Measurements from ENCODE around the gene SPOCK1. TPM values are rescaled to one million over a fixed set of nuclear protein-coding genes. Genes with fewer than 3 reads are reported as not detected.

SPOCK1 gene
- polyA plus RNA-seq, 2 donors = 0.86 to 0.88 TPM

- peaks cover 0 to 4% of the 10 kb centered on the region in 2 donors for H3K27me3 ChIP-seq (ENCODE audit: control insufficient read depth in 1 of 2, insufficient read depth in 2 of 2, low read length in 2 of 2)
- H3K27ac ChIP-seq (ENCODE audit: low read depth in 2 of 2, low read length in 1 of 2) = no peak overlapping the region
- WGBS, 2 donors = 52 to 60% methylated on average over 2 of the region's 2 CpGs
- H3K9me3 ChIP-seq (ENCODE audit: control insufficient read depth in 2 of 2, insufficient read depth in 1 of 2, low read depth in 1 of 2, low read length in 1 of 2) = no peaks in the 10 kb centered on the region
- peaks cover 0 to 3% of the 10 kb centered on the region in 2 donors for H3K4me1 ChIP-seq (ENCODE audit: control insufficient read depth in 2 of 2, insufficient read depth in 2 of 2, low read length in 1 of 2)
- no peak overlapping the region for H3K4me3 ChIP-seq (ENCODE audit: low read depth in 1 of 2, low read length in 2 of 2)
- H3K36me3 ChIP-seq (ENCODE audit: control insufficient read depth in 2 of 2, insufficient read depth in 2 of 2, low read length in 1 of 2) = no peaks in the 10 kb centered on the region
These were observed 397.6 kb downstream of the SPOCK1 start for GRCh38 chr5:137101544-137101943.

- Histone ChIP-seq H3K4me1 (ENCODE audit: control insufficient read depth in 2 of 2, insufficient read depth in 2 of 2, low read length in 1 of 2) (peaks cover 0 to 3% of the 10 kb centered on the region in 2 donors), H3K36me3 (ENCODE audit: control insufficient read depth in 2 of 2, insufficient read depth in 2 of 2, low read length in 1 of 2) (no peaks in the 10 kb centered on the region), H3K27me3 (ENCODE audit: control insufficient read depth in 1 of 2, insufficient read depth in 2 of 2, low read length in 2 of 2) (peaks cover 0 to 4% of the 10 kb centered on the region in 2 donors), H3K27ac (ENCODE audit: low read depth in 2 of 2, low read length in 1 of 2) (no peak overlapping the region), H3K4me3 (ENCODE audit: low read depth in 1 of 2, low read length in 2 of 2) (no peak overlapping the region), H3K9me3 (ENCODE audit: control insufficient read depth in 2 of 2, insufficient read depth in 1 of 2, low read depth in 1 of 2, low read length in 1 of 2) (no peaks in the 10 kb centered on the region)
- WGBS, 2 donors = 78 to 85% methylated on average over 3 of the region's 3 CpGs
These were observed 399.5 kb downstream of the SPOCK1 start for GRCh38 chr5:137099651-137100050.

GRCh38 chr5:137098663-137099062 lies 400.5 kb downstream of the SPOCK1 start:
- no peaks in the 10 kb centered on the region for H3K9me3 ChIP-seq (ENCODE audit: control insufficient read depth in 2 of 2, insufficient read depth in 1 of 2, low read depth in 1 of 2, low read length in 1 of 2)
- H3K4me3 ChIP-seq (ENCODE audit: low read depth in 1 of 2, low read length in 2 of 2) = no peak overlapping the region
- no peak overlapping the region for H3K27ac ChIP-seq (ENCODE audit: low read depth in 2 of 2, low read length in 1 of 2)
- H3K36me3 ChIP-seq (ENCODE audit: control insufficient read depth in 2 of 2, insufficient read depth in 2 of 2, low read length in 1 of 2) = no peaks in the 10 kb centered on the region
- peaks cover 0 to 4% of the 10 kb centered on the region in 2 donors for H3K27me3 ChIP-seq (ENCODE audit: control insufficient read depth in 1 of 2, insufficient read depth in 2 of 2, low read length in 2 of 2)
- 80 to 86% methylated on average over 4 of the region's 4 CpGs for WGBS, 2 donors
- peaks cover 0 to 3% of the 10 kb centered on the region in 2 donors for H3K4me1 ChIP-seq (ENCODE audit: control insufficient read depth in 2 of 2, insufficient read depth in 2 of 2, low read length in 1 of 2)

GRCh38 chr5:137098238-137098637 lies 400.9 kb downstream of the SPOCK1 start:
- Histone ChIP-seq H3K9me3 (ENCODE audit: control insufficient read depth in 2 of 2, insufficient read depth in 1 of 2, low read depth in 1 of 2, low read length in 1 of 2) (peaks cover 0 to 2% of the 10 kb centered on the region in 2 donors), H3K4me3 (ENCODE audit: low read depth in 1 of 2, low read length in 2 of 2) (no peak overlapping the region), H3K27ac (ENCODE audit: low read depth in 2 of 2, low read length in 1 of 2) (no peak overlapping the region), H3K4me1 (ENCODE audit: control insufficient read depth in 2 of 2, insufficient read depth in 2 of 2, low read length in 1 of 2) (peaks cover 0 to 3% of the 10 kb centered on the region in 2 donors), H3K27me3 (ENCODE audit: control insufficient read depth in 1 of 2, insufficient read depth in 2 of 2, low read length in 2 of 2) (peaks cover 0 to 4% of the 10 kb centered on the region in 2 donors), H3K36me3 (ENCODE audit: control insufficient read depth in 2 of 2, insufficient read depth in 2 of 2, low read length in 1 of 2) (no peaks in the 10 kb centered on the region)
- 56 to 64% methylated on average over 1 of the region's 1 CpG for WGBS, 2 donors

- Histone ChIP-seq H3K4me1 (ENCODE audit: control insufficient read depth in 2 of 2, insufficient read depth in 2 of 2, low read length in 1 of 2) (peaks cover 0 to 3% of the 10 kb centered on the region in 2 donors), H3K27ac (ENCODE audit: low read depth in 2 of 2, low read length in 1 of 2) (no peak overlapping the region), H3K9me3 (ENCODE audit: control insufficient read depth in 2 of 2, insufficient read depth in 1 of 2, low read depth in 1 of 2, low read length in 1 of 2) (peaks cover 0 to 2% of the 10 kb centered on the region in 2 donors), H3K27me3 (ENCODE audit: control insufficient read depth in 1 of 2, insufficient read depth in 2 of 2, low read length in 2 of 2) (peaks cover 0 to 4% of the 10 kb centered on the region in 2 donors), H3K4me3 (ENCODE audit: low read depth in 1 of 2, low read length in 2 of 2) (no peak overlapping the region), H3K36me3 (ENCODE audit: control insufficient read depth in 2 of 2, insufficient read depth in 2 of 2, low read length in 1 of 2) (no peaks in the 10 kb centered on the region)
- WGBS, 2 donors = 76 to 94% methylated on average over 3 of the region's 3 CpGs
These were observed 401.9 kb downstream of the SPOCK1 start for GRCh38 chr5:137097203-137097602.

GRCh38 chr5:137096149-137097103 lies 402.7 kb downstream of the SPOCK1 start:
- no peak overlapping the region for H3K4me3 ChIP-seq (ENCODE audit: low read depth in 1 of 2, low read length in 2 of 2)
- H3K36me3 ChIP-seq (ENCODE audit: control insufficient read depth in 2 of 2, insufficient read depth in 2 of 2, low read length in 1 of 2) = no peaks in the 10 kb centered on the region
- no peak overlapping the region for H3K27ac ChIP-seq (ENCODE audit: low read depth in 2 of 2, low read length in 1 of 2)
- WGBS, 2 donors = 75 to 88% methylated on average over 6 of the region's 6 CpGs
- H3K4me1 ChIP-seq (ENCODE audit: control insufficient read depth in 2 of 2, insufficient read depth in 2 of 2, low read length in 1 of 2) = peaks cover 0 to 3% of the 10 kb centered on the region in 2 donors
- peaks cover 0 to 4% of the 10 kb centered on the region in 2 donors for H3K27me3 ChIP-seq (ENCODE audit: control insufficient read depth in 1 of 2, insufficient read depth in 2 of 2, low read length in 2 of 2)
- peaks cover 0 to 2% of the 10 kb centered on the region in 2 donors for H3K9me3 ChIP-seq (ENCODE audit: control insufficient read depth in 2 of 2, insufficient read depth in 1 of 2, low read depth in 1 of 2, low read length in 1 of 2)

GRCh38 chr5:137095597-137095996 lies 403.5 kb downstream of the SPOCK1 start:
- H3K9me3 ChIP-seq (ENCODE audit: control insufficient read depth in 2 of 2, insufficient read depth in 1 of 2, low read depth in 1 of 2, low read length in 1 of 2) = peaks cover 0 to 2% of the 10 kb centered on the region in 2 donors
- no peak overlapping the region for H3K27ac ChIP-seq (ENCODE audit: low read depth in 2 of 2, low read length in 1 of 2)
- no peaks in the 10 kb centered on the region for H3K36me3 ChIP-seq (ENCODE audit: control insufficient read depth in 2 of 2, insufficient read depth in 2 of 2, low read length in 1 of 2)

GRCh38 chr5:137092831-137093230 lies 406.3 kb downstream of the SPOCK1 start:
- no peaks in the 10 kb centered on the region for H3K36me3 ChIP-seq (ENCODE audit: control insufficient read depth in 2 of 2, insufficient read depth in 2 of 2, low read length in 1 of 2)
- H3K9me3 ChIP-seq (ENCODE audit: control insufficient read depth in 2 of 2, insufficient read depth in 1 of 2, low read depth in 1 of 2, low read length in 1 of 2) = peaks cover 0 to 2% of the 10 kb centered on the region in 2 donors
- peaks cover 0 to 4% of the 10 kb centered on the region in 2 donors for H3K27me3 ChIP-seq (ENCODE audit: control insufficient read depth in 1 of 2, insufficient read depth in 2 of 2, low read length in 2 of 2)
- H3K4me1 ChIP-seq (ENCODE audit: control insufficient read depth in 2 of 2, insufficient read depth in 2 of 2, low read length in 1 of 2) = peaks cover 0 to 3% of the 10 kb centered on the region in 2 donors
- no peak overlapping the region for H3K4me3 ChIP-seq (ENCODE audit: low read depth in 1 of 2, low read length in 2 of 2)
- H3K27ac ChIP-seq (ENCODE audit: low read depth in 2 of 2, low read length in 1 of 2) = no peak overlapping the region
- WGBS, 2 donors = 80 to 85% methylated on average over 3 of the region's 3 CpGs

More at GRCh38 chr5:137095597-137095996, 403.5 kb downstream of the SPOCK1 start:
- Histone ChIP-seq H3K4me3 (ENCODE audit: low read depth in 1 of 2, low read length in 2 of 2) (no peak overlapping the region), H3K4me1 (ENCODE audit: control insufficient read depth in 2 of 2, insufficient read depth in 2 of 2, low read length in 1 of 2) (peaks cover 3% of the 10 kb centered on the region in 2 donors), H3K27me3 (ENCODE audit: control insufficient read depth in 1 of 2, insufficient read depth in 2 of 2, low read length in 2 of 2) (peaks cover 0 to 4% of the 10 kb centered on the region in 2 donors)

GRCh38 chr5:137091472-137091871 lies 407.7 kb downstream of the SPOCK1 start:
- H3K27me3 ChIP-seq (ENCODE audit: control insufficient read depth in 1 of 2, insufficient read depth in 2 of 2, low read length in 2 of 2) = no peaks in the 10 kb centered on the region
- H3K4me3 ChIP-seq (ENCODE audit: low read depth in 1 of 2, low read length in 2 of 2) = no peak overlapping the region
- WGBS, 2 donors = 42 to 55% methylated on average over 1 of the region's 1 CpG
- no peak overlapping the region for H3K27ac ChIP-seq (ENCODE audit: low read depth in 2 of 2, low read length in 1 of 2)
- H3K4me1 ChIP-seq (ENCODE audit: control insufficient read depth in 2 of 2, insufficient read depth in 2 of 2, low read length in 1 of 2) = peaks cover 0 to 3% of the 10 kb centered on the region in 2 donors
- no peaks in the 10 kb centered on the region for H3K36me3 ChIP-seq (ENCODE audit: control insufficient read depth in 2 of 2, insufficient read depth in 2 of 2, low read length in 1 of 2)
- H3K9me3 ChIP-seq (ENCODE audit: control insufficient read depth in 2 of 2, insufficient read depth in 1 of 2, low read depth in 1 of 2, low read length in 1 of 2) = peaks cover 0 to 2% of the 10 kb centered on the region in 2 donors

Measured in esophagus (tissue), 2 donors.